H1 (cell line): ENCODE data around the gene TECTB. TPM values are rescaled to one million over a fixed set of nuclear protein-coding genes. Genes with fewer than 3 reads are reported as not detected.

Source experiments
- KDM1A ChIP-seq: fragments of 200-600, 300-600 bp; sonication (generic); IDR thresholded peaks from 2 replicates; pipeline ENCODE4 v1.7.1; 2016; ENCODE audit warnings: mild to moderate bottlenecking, low read length, borderline replicate concordance
- SRF ChIP-seq: IDR thresholded peaks from 2 replicates; pipeline ENCODE4 v1.6.1; 2011; ENCODE audit warnings: mild to moderate bottlenecking, low read depth, low read length, moderate library complexity
- polyA plus RNA-seq, 7 experiments: library from polyadenylated mRNA; depleted of rRNA in 3 of 7; stranded (reverse) in 5 of 7; unstranded in 2 of 7; fragments of >200 nt in 5 of 7; fragments of 200-250 nt in 2 of 7; gene quantifications; 1 replicate in 5 of 7; 2 replicates in 1 of 7; 4 replicates in 1 of 7; pipeline versions ENCODE4 v1.2.1 to v1.2.3, GENCODE V29; 2011 to 2013; ENCODE audit warnings: missing spikeins in 2 of 7, mixed read lengths in 2 of 7
- total RNA-seq: library from RNA; stranded (reverse); fragmentation: NEBNext Ultra II Directional; extraction: Animal tissue kit (Norgen Biotek cat#: 25700); gene quantifications from 2 replicates; pipeline ENCODE4 v1.2.1, GENCODE V29; 2021

Gene TECTB
- total and polyA plus RNA-seq, 2 of the 8 experiments (the other 6 are each of a cell fraction or from before 2014, with no cell fraction given): not detected

- TF ChIP-seq SRF: no peak
- no peak for TF ChIP-seq KDM1A
Observed at GRCh38 chr10:112296908-112297331, 13.7 kb downstream of the TECTB start (continued).
